Smooth muscle cell (in vitro differentiated cells): Measurements from ENCODE around the gene LAMA3. TPM values are rescaled to one million over a fixed set of nuclear protein-coding genes. Genes with fewer than 3 reads are reported as not detected.

Experiments used
- DNase-seq: peaks from one replicate; lab custom pipeline; 2025; ENCODE audit not compliant: unreplicated experiment; lab: John Stamatoyannopoulos, UW
- H2AFZ ChIP-seq: fragments of 200-600 bp; sonication (generic); 2 replicates; pipeline ENCODE4 v1.6.0; 2016; ENCODE audit warnings: antibody characterized with exemption, low read depth, mild to moderate bottlenecking
- H3F3A ChIP-seq: fragments of 200-600 bp; sonication (generic); 2 replicates; pipeline ENCODE4 v1.6.0; 2017; ENCODE audit warnings: antibody characterized with exemption, low read depth
- H3K27ac ChIP-seq: fragments of 200-600 bp; sonication (generic); 2 replicates; pipeline ENCODE4 v1.5.1; 2016; ENCODE audit warnings: low read depth, mild to moderate bottlenecking
- H3K27me3 ChIP-seq: fragments of 200-600 bp; sonication (generic); 2 replicates; pipeline ENCODE4 v1.6.1; 2016; ENCODE audit warnings: low read depth, mild to moderate bottlenecking
- H3K36me3 ChIP-seq: fragments of 200-600 bp; sonication (generic); 2 replicates; pipeline ENCODE4 v1.5.1; 2016; ENCODE audit warnings: low read depth
- H3K4me1 ChIP-seq: fragments of 200-600 bp; sonication (generic); 2 replicates; pipeline ENCODE4 v1.5.1; 2016; ENCODE audit warnings: low read depth
- H3K4me2 ChIP-seq: fragments of 200-600 bp; sonication (generic); 2 replicates; pipeline ENCODE4 v1.6.0; 2016; ENCODE audit warnings: mild to moderate bottlenecking
- H3K4me3 ChIP-seq: fragments of 200-600 bp; sonication (generic); 2 replicates; pipeline ENCODE4 v1.5.1; 2016; ENCODE audit warnings: mild to moderate bottlenecking
- H3K79me2 ChIP-seq: fragments of 200-600 bp; sonication (generic); 2 replicates; pipeline ENCODE4 v1.6.0; 2016; ENCODE audit warnings: low read depth, mild to moderate bottlenecking
- H3K9ac ChIP-seq: fragments of 200-600 bp; sonication (generic); 2 replicates; pipeline ENCODE4 v1.6.0; 2016; ENCODE audit warnings: low read depth
- H3K9me3 ChIP-seq: fragments of 200-600 bp; sonication (generic); replicated peaks from 2 replicates; pipeline ENCODE4 v1.5.1; 2016; ENCODE audit warnings: low read depth
- H4K20me1 ChIP-seq: fragments of 200-600 bp; sonication (generic); 2 replicates; pipeline ENCODE4 v1.6.0; 2016; ENCODE audit warnings: low read depth
- WGBS: methylation state at CpG from one replicate; pipeline ENCODE4 v1.1.7; 2016; ENCODE audit warnings: low lambda C conversion rate; 5-methylcytosine and 5-hydroxymethylcytosine counted together
- polyA plus RNA-seq: library from polyadenylated mRNA; unstranded; fragments of >200 nt; fragmentation: Nextera tagmentation; extraction: Ambion mirVana; gene quantifications from 2 replicates; pipeline ENCODE4 v1.2.1, GENCODE V29; 2016
- total RNA-seq: library from RNA; depleted of rRNA; stranded (reverse); fragments of >200 nt; gene quantifications from 2 replicates; pipeline ENCODE4 v1.2.3, GENCODE V29; 2014
- TF ChIP-seq, protein P1 (sequence below): fragments of 200-600 bp; sonication (generic); IDR thresholded peaks from 2 replicates; pipeline ENCODE4 v1.5.1; 2017; ENCODE audit warnings: borderline replicate concordance, mild to moderate bottlenecking, antibody characterized with exemption; ENCODE audit not compliant: insufficient read depth, poor library complexity, severe bottlenecking

Gene LAMA3
- total and polyA plus RNA-seq, 2 experiments from 2014 or later: 7.8 to 23.1 TPM

- TF ChIP-seq, protein P1, sequence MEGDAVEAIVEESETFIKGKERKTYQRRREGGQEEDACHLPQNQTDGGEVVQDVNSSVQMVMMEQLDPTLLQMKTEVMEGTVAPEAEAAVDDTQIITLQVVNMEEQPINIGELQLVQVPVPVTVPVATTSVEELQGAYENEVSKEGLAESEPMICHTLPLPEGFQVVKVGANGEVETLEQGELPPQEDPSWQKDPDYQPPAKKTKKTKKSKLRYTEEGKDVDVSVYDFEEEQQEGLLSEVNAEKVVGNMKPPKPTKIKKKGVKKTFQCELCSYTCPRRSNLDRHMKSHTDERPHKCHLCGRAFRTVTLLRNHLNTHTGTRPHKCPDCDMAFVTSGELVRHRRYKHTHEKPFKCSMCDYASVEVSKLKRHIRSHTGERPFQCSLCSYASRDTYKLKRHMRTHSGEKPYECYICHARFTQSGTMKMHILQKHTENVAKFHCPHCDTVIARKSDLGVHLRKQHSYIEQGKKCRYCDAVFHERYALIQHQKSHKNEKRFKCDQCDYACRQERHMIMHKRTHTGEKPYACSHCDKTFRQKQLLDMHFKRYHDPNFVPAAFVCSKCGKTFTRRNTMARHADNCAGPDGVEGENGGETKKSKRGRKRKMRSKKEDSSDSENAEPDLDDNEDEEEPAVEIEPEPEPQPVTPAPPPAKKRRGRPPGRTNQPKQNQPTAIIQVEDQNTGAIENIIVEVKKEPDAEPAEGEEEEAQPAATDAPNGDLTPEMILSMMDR: no peak
- 95% methylated on average over 8 of the region's 8 CpGs for WGBS
- Histone ChIP-seq H3K4me2 (no peak overlapping the region), H3K36me3 (no peaks in the 10 kb centered on the region), H3K4me3 (no peak overlapping the region), H3K27me3 (no peaks in the 10 kb centered on the region), H2AFZ (no peak overlapping the region), H3F3A (no peaks in the 10 kb centered on the region), H3K27ac (no peak overlapping the region), H4K20me1 (no peaks in the 10 kb centered on the region), H3K79me2 (no peaks in the 10 kb centered on the region), H3K9me3 (no peaks in the 10 kb centered on the region), H3K9ac (no peak overlapping the region), H3K4me1 (no peaks in the 10 kb centered on the region)
- no peak for DNase-seq
These were observed 164.4 kb downstream of the LAMA3 start for GRCh38 chr18:23853448-23854195.

DNA sequence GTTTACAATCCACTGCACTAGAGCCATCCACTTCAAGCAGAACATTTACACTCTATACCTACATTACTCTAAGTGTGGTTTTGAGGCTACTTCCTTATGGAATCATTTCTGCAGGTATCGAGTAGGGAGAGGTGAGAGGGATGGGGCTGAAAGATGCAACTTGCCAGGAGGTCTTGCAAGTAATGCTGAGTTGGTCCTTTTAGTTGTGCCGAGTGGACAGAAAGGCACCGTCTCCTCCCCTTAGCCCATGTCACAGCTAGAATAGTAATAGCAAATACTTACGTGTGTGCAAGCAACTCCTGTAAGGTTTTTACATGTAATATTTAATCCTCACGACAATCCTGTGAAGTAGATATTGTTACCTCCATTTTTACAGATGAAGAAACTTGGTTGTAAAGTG, 166.5 kb downstream of the LAMA3 start:
- H3K4me2 ChIP-seq: no peak overlapping the region
- no peak overlapping the region for H3K4me3 ChIP-seq
- H3K27me3 ChIP-seq: no peaks in the 10 kb centered on the region
- no peaks in the 10 kb centered on the region for H4K20me1 ChIP-seq
- DNase-seq: no peak
- H3K4me1 ChIP-seq: no peaks in the 10 kb centered on the region
- no peaks in the 10 kb centered on the region for H3K79me2 ChIP-seq
- H2AFZ ChIP-seq: no peak overlapping the region
- H3K27ac ChIP-seq: no peak overlapping the region
- WGBS: 93% methylated on average over 5 of the region's 5 CpGs
- H3K36me3 ChIP-seq: no peaks in the 10 kb centered on the region
- H3K9ac ChIP-seq: no peak overlapping the region
- no peaks in the 10 kb centered on the region for H3F3A ChIP-seq
- TF ChIP-seq, protein P1: no peak
- no peaks in the 10 kb centered on the region for H3K9me3 ChIP-seq

- no peaks in the 10 kb centered on the region for H3K79me2 ChIP-seq
- TF ChIP-seq, protein P1: no peak
These were observed 167.4 kb downstream of the LAMA3 start for GRCh38 chr18:23856466-23857163.

More at GRCh38 chr18:23856466-23857163, 167.4 kb downstream of the LAMA3 start:
- peaks cover 1% of the 10 kb centered on the region for H3K4me1 ChIP-seq
- H4K20me1 ChIP-seq: no peaks in the 10 kb centered on the region
- no peaks in the 10 kb centered on the region for H3K9me3 ChIP-seq
- H3K27ac ChIP-seq: no peak overlapping the region
- H3K4me3 ChIP-seq: no peak overlapping the region
- no peaks in the 10 kb centered on the region for H3K27me3 ChIP-seq
- no peaks in the 10 kb centered on the region for H3K36me3 ChIP-seq
- H2AFZ ChIP-seq: no peak overlapping the region
- no peaks in the 10 kb centered on the region for H3F3A ChIP-seq
- DNase-seq: no peak
- 54% methylated on average over 5 of the region's 5 CpGs for WGBS
- H3K4me2 ChIP-seq: no peak overlapping the region
- no peak overlapping the region for H3K9ac ChIP-seq
